HEK293 (cell line): ENCODE measurements around the gene CDH23.

Experiments
- CTCF ChIA-PET: fragments of 350-600 bp; formaldehyde crosslinking; extraction: SDS; loops from one replicate; lab custom pipeline; 2021; ENCODE audit warnings: antibody characterized with exemption; lab: Yijun Ruan, JAX
- POLR2A ChIA-PET: fragments of 300-600 bp; formaldehyde crosslinking; extraction: SDS; loops from one replicate; lab custom pipeline; 2020; ENCODE audit warnings: antibody characterized with exemption, inconsistent platforms; lab: Yijun Ruan, JAX
- H3K27ac ChIP-seq: fragments of 200-500 bp; sonication (Bioruptor generic); 2 replicates; pipeline ENCODE4 v1.5.1; 2014; ENCODE audit warnings: low read depth, low read length, control low read depth, inconsistent platforms; ENCODE audit errors: extremely low read depth
- H3K36me3 ChIP-seq, 2 experiments: fragments of 200-500 bp in 1 of 2; sonication (Bioruptor generic) in 1 of 2; 1 replicate in 1 of 2; 2 replicates in 1 of 2; pipeline ENCODE4 v1.5.1; 2014 to 2017; ENCODE audit warnings: inconsistent platforms in 2 of 2, low read length in 2 of 2; ENCODE audit not compliant: control insufficient read depth in 2 of 2, insufficient read depth in 1 of 2
- H3K4me1 ChIP-seq: fragments of 200-500 bp; sonication (Bioruptor generic); 2 replicates; pipeline ENCODE4 v1.5.1; 2014; ENCODE audit warnings: mild to moderate bottlenecking, low read length, inconsistent platforms; ENCODE audit not compliant: control insufficient read depth, insufficient read depth
- H3K4me3 ChIP-seq: 2 replicates; pipeline ENCODE4 v1.5.1; 2011; ENCODE audit warnings: low read depth, mild to moderate bottlenecking, control low read depth, low read length, moderate library complexity
- H3K9me3 ChIP-seq: fragments of 200-500 bp; sonication (Bioruptor generic); 2 replicates; pipeline ENCODE4 v1.5.1; 2014; ENCODE audit warnings: low read depth, low read length, inconsistent platforms; ENCODE audit not compliant: control insufficient read depth, insufficient read depth
- KLF9 ChIP-seq: fragments of 450-650 bp; formaldehyde crosslinking; IDR thresholded peaks from 2 replicates; pipeline ENCODE4 v1.5.1; 2016; ENCODE audit warnings: missing biosample characterization, missing genetic modification characterization, low read depth
- PRDM10 ChIP-seq: fragments of 450-650 bp; formaldehyde crosslinking; IDR thresholded peaks from 2 replicates; pipeline ENCODE4 v1.5.1; 2016; ENCODE audit warnings: missing biosample characterization, missing genetic modification characterization
- REST ChIP-seq: fragments of 450-650 bp; formaldehyde crosslinking; IDR thresholded peaks from 2 replicates; pipeline ENCODE4 v1.5.1; 2016; ENCODE audit warnings: missing biosample characterization, missing genetic modification characterization
- SP7 ChIP-seq: fragments of 450-650 bp; formaldehyde crosslinking; IDR thresholded peaks from 2 replicates; pipeline ENCODE4 v1.5.1; 2016; ENCODE audit warnings: missing biosample characterization, missing genetic modification characterization
- ZBTB6 ChIP-seq: fragments of 450-650 bp; formaldehyde crosslinking; IDR thresholded peaks from 2 replicates; pipeline ENCODE4 v1.5.1; 2017; ENCODE audit warnings: missing biosample characterization, missing genetic modification characterization
- ZEB2 ChIP-seq: fragments of 450-650 bp; formaldehyde crosslinking; IDR thresholded peaks from 2 replicates; pipeline ENCODE4 v1.5.1; 2016; ENCODE audit warnings: missing biosample characterization, missing genetic modification characterization
- ZFP3 ChIP-seq: fragments of 450-650 bp; formaldehyde crosslinking; IDR thresholded peaks from 2 replicates; pipeline ENCODE4 v1.5.1; 2016; ENCODE audit warnings: low read depth, missing biosample characterization, missing genetic modification characterization
- ZIC2 ChIP-seq: fragments of 450-650 bp; formaldehyde crosslinking; IDR thresholded peaks from 2 replicates; pipeline ENCODE4 v1.5.1; 2016; ENCODE audit warnings: missing biosample characterization, missing genetic modification characterization
- ZNF121 ChIP-seq: fragments of 450-650 bp; formaldehyde crosslinking; IDR thresholded peaks from 2 replicates; pipeline ENCODE4 v1.5.1; 2016; ENCODE audit warnings: missing biosample characterization, missing genetic modification characterization
- ZNF133 ChIP-seq: fragments of 450-650 bp; formaldehyde crosslinking; IDR thresholded peaks from 2 replicates; pipeline ENCODE4 v1.5.1; 2016; ENCODE audit warnings: missing biosample characterization, missing genetic modification characterization
- ZNF157 ChIP-seq: fragments of 450-650 bp; formaldehyde crosslinking; IDR thresholded peaks from 2 replicates; pipeline ENCODE4 v1.5.1; 2016; ENCODE audit warnings: missing biosample characterization, missing genetic modification characterization
- ZNF19 ChIP-seq: fragments of 450-650 bp; formaldehyde crosslinking; IDR thresholded peaks from 2 replicates; pipeline ENCODE4; 2016; ENCODE audit warnings: missing biosample characterization, missing genetic modification characterization, low read depth
- ZNF239 ChIP-seq: fragments of 450-650 bp; formaldehyde crosslinking; IDR thresholded peaks from 2 replicates; pipeline ENCODE4 v1.5.1; 2016; ENCODE audit warnings: missing biosample characterization, missing genetic modification characterization
- ZNF280C ChIP-seq: fragments of 450-650 bp; formaldehyde crosslinking; IDR thresholded peaks from 2 replicates; pipeline ENCODE4 v1.5.1; 2016; ENCODE audit warnings: missing biosample characterization, missing genetic modification characterization
- ZNF423 ChIP-seq: fragments of 450-650 bp; formaldehyde crosslinking; IDR thresholded peaks from 2 replicates; pipeline ENCODE4 v1.5.1; 2016; ENCODE audit warnings: missing biosample characterization, missing genetic modification characterization
- ZNF548 ChIP-seq: fragments of 450-650 bp; formaldehyde crosslinking; IDR thresholded peaks from 2 replicates; pipeline ENCODE4 v1.5.1; 2016; ENCODE audit warnings: missing biosample characterization, missing genetic modification characterization
- ZNF596 ChIP-seq: fragments of 450-650 bp; IDR thresholded peaks from 2 replicates; pipeline ENCODE4 v1.5.0; 2018; ENCODE audit warnings: missing biosample characterization, mild to moderate bottlenecking, missing genetic modification characterization, moderate library complexity
- ZNF792 ChIP-seq: fragments of 450-650 bp; formaldehyde crosslinking; IDR thresholded peaks from 2 replicates; pipeline ENCODE4 v1.5.1; 2016; ENCODE audit warnings: missing biosample characterization, missing genetic modification characterization
- ZSCAN5A ChIP-seq: fragments of 450-650 bp; formaldehyde crosslinking; IDR thresholded peaks from 2 replicates; pipeline ENCODE4 v1.5.1; 2016; ENCODE audit warnings: missing biosample characterization, missing genetic modification characterization

The CDH23 gene

GRCh38 chr10:71448146-71448545, 51.4 kb downstream of the CDH23 start:
- TF ChIP-seq SP7 (tag by site-specific recombination), result no peak
- TF ChIP-seq ZNF19 (tag by site-specific recombination), result no peak
- TF ChIP-seq PRDM10 (tag by site-specific recombination), result no peak
- TF ChIP-seq ZNF423 (tag by site-specific recombination), result no peak
- TF ChIP-seq REST (tag by site-specific recombination), result no peak
- no peak for TF ChIP-seq ZNF548 (tag by site-specific recombination)
- no peak for TF ChIP-seq ZNF121
- no peak for TF ChIP-seq ZSCAN5A
- TF ChIP-seq ZNF239 (tag by site-specific recombination), result no peak
- no peak for TF ChIP-seq ZIC2 (tag by site-specific recombination)
- no peak for TF ChIP-seq ZEB2 (tag by site-specific recombination)
- no peak for TF ChIP-seq KLF9 (tag by site-specific recombination)
- TF ChIP-seq ZNF280C (tag by site-specific recombination), result no peak
- no peak for TF ChIP-seq ZBTB6
- no peak for TF ChIP-seq ZNF133
- TF ChIP-seq ZNF596 (tag by site-specific recombination), result no peak
- no peak for TF ChIP-seq ZNF157 (tag by site-specific recombination)
- no peak for TF ChIP-seq ZNF792 (tag by site-specific recombination)
- no peak for TF ChIP-seq ZFP3 (tag by site-specific recombination)
- H3K9me3 ChIP-seq, result no peaks in the 10 kb centered on the region
- H3K4me3 ChIP-seq, result no peak overlapping the region
- H3K4me1 ChIP-seq, result no peaks in the 10 kb centered on the region
- H3K27ac ChIP-seq, result no peak overlapping the region
- no peaks in the 10 kb centered on the region for H3K36me3 ChIP-seq
- POLR2A ChIA-PET, result no interaction called here
- CTCF ChIA-PET, result interaction anchor here (1.1 kb wide), 1 partner anchor 10 kb away, joined by 3 read pairs; no protein-coding TSS in a partner anchor
